Pancreas (tissue), 10 donors: Measurements from ENCODE around the gene CHST11. TPM values are rescaled to one million over a fixed set of nuclear protein-coding genes. Genes with fewer than 3 reads are reported as not detected.

Source experiments
- ATAC-seq, 4 donors: fragments of 200-7000 bp; cut with Tn5 transposase; one replicate each; pipeline versions ENCODE4 v1.8.0 to v1.9.1; 2020; ENCODE audit warnings: mild to moderate bottlenecking in 4 of 4, moderate library complexity in 4 of 4
- DNase-seq, 6 donors: peaks; one replicate each; pipeline ENCODE4 v3.0.0-alpha.2; 2020
- FAIRE-seq: peaks from 2 replicates; lab custom pipeline; 2012; peaks lifted over from hg19 to GRCh38; lab: Jason Lieb, UNC
- H3K27ac ChIP-seq, 4 donors: fragments of 200-600 bp; sonication (generic); 1 replicate in 3 of 4; 2 replicates in 1 of 4; pipeline versions ENCODE4 v1.5.0 to v1.8.0; 2020
- H3K27me3 ChIP-seq, 4 donors: fragments of 200-600 bp; one replicate each; pipeline ENCODE4 v1.8.0; 2021
- H3K36me3 ChIP-seq, 3 donors: fragments of 200-600 bp; sonication (generic) in 1 of 3; one replicate each; pipeline versions ENCODE4 v1.5.0 to v1.8.0; 2020 to 2021
- H3K4me1 ChIP-seq, 3 donors: fragments of 200-600 bp; one replicate each; pipeline ENCODE4 v1.8.0; 2021
- H3K4me3 ChIP-seq, 4 donors: fragments of 200-600 bp; sonication (generic) in 2 of 4; one replicate each; pipeline versions ENCODE4 v1.5.0 to v1.8.0; 2020 to 2021
- H3K9me3 ChIP-seq, 4 donors: fragments of 200-600 bp; one replicate each; pipeline ENCODE4 v1.8.0; 2021
- WGBS, 2 donors: extraction: QIAGEN DNeasy Blood & Tissue Kit; methylation state at CpG; one replicate each; pipeline ENCODE4 v1.1.7; 2013; 5-methylcytosine and 5-hydroxymethylcytosine counted together
- intact Hi-C, 3 donors: fragments of 100-400 bp; cut with DNase I; formaldehyde crosslinking; loops; one replicate each; pipeline versions ENCODE4 v1.11.1 to v1.14.2; 2022
- polyA plus RNA-seq, 2 donors: library from polyadenylated mRNA; stranded (reverse); fragments of 200-250 nt; gene quantifications; one replicate each; pipeline ENCODE4 v1.2.3, GENCODE V29; 2013
- total RNA-seq, 6 donors: library from RNA; stranded (reverse); fragmentation: NEBNext Ultra II Directional in 4 of 6; extraction: Animal tissue kit (Norgen Biotek cat#: 25700) in 4 of 6; gene quantifications; one replicate each; pipeline versions ENCODE4 v1.2.1 to v1.2.4, GENCODE V29; 2021 to 2023
- TF ChIP-seq, protein P1 (sequence below), 4 donors: fragments of 200-600 bp; sonication (generic) in 3 of 4; IDR thresholded peaks; one replicate each; pipeline versions ENCODE4 v1.5.0 to v1.8.0; 2021; ENCODE audit warnings: antibody characterized with exemption in 4 of 4
- donor health status: healthy with polysubstance abuse.
- donor health status: DM: no; HTN: no; CAD: no; lungs with moderate emphysema.
- donor health status: DM: no; HTN: no; CAD: no.
- donor health status: control.
- donor health status: control.
- donor health status: Bipolar disorder and iron deficiency.
- donor health status: DM: yes; HTN: yes; CAD: no.
- donor health status: DM: no; HTN: no; CAD: no.
- donor health status: DM: no; HTN: no; CAD: no.
- donor health status: DM: yes; HTN: yes; CAD: no.

The CHST11 gene
- total RNA-seq (10 to 100 TPM in 3 of 6 donors, 1 to 10 TPM in 3; 3.8 to 14.8 (median 9.8) TPM), polyA plus RNA-seq (1 to 10 TPM; 1.1 to 2.9 TPM)

DNA sequence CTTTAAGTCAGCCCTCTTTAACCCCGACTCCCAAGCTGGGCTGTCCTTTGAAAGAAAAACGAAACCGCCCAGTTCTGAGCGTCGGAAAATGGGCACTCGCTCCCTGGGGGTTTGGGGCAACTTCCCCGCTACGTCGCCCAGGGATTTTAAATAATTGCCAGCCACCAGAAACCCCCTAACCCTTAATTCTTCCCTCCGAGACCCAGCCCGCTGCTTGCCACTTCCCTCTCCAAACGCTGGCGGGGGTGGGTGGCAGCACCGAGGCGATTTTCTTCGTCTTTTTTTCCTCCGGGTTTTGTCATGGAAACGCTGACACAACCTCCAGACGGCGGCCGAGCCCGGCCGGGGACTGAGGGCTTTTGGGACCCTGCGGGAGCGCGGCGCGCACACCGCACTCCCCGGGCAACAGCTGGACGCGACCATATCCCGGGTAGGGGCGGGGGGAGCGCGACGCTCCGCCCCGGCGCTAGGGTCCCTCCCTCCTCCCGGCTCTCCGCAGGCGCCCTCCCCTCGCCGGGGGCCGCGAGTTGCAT lies at the start of gene CHST11:
Gene CHST11, plus strand, starts transcription at position 532 of the 533 bp plus-strand sequence.
- peaks cover 0 to 8% (median 0%) of the 10 kb centered on the region in 3 donors for H3K4me1 ChIP-seq
- H3K27me3 ChIP-seq = no peaks in the 10 kb centered on the region
- DNase-seq (peak; percentile 77 to 89 (median 84)), FAIRE-seq (no peak), ATAC-seq (peak; percentile 83 to 90 (median 86))
- peak within 1 kb of the TSS; percentile 58 to 78 (median 67) for H3K4me3 ChIP-seq
- no peaks in the 10 kb centered on the region for H3K36me3 ChIP-seq
- TF ChIP-seq, protein P1, sequence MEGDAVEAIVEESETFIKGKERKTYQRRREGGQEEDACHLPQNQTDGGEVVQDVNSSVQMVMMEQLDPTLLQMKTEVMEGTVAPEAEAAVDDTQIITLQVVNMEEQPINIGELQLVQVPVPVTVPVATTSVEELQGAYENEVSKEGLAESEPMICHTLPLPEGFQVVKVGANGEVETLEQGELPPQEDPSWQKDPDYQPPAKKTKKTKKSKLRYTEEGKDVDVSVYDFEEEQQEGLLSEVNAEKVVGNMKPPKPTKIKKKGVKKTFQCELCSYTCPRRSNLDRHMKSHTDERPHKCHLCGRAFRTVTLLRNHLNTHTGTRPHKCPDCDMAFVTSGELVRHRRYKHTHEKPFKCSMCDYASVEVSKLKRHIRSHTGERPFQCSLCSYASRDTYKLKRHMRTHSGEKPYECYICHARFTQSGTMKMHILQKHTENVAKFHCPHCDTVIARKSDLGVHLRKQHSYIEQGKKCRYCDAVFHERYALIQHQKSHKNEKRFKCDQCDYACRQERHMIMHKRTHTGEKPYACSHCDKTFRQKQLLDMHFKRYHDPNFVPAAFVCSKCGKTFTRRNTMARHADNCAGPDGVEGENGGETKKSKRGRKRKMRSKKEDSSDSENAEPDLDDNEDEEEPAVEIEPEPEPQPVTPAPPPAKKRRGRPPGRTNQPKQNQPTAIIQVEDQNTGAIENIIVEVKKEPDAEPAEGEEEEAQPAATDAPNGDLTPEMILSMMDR (IDR thresholded peaks at IDR 0.05) = peak in 1 of 4 donors; percentile 18
- intact Hi-C loops = no loop called here
- H3K27ac ChIP-seq = peak within 1 kb of the TSS in 3 of 4 donors; percentile 17 to 76 (median 68)
- H3K9me3 ChIP-seq = no peaks in the 10 kb centered on the region
- WGBS, 2 donors = 0 to 1% methylated on average over 44 to 47 of the region's 47 CpGs

- 93 to 96% methylated on average over 5 of the region's 5 CpGs for WGBS, 2 donors
These were observed 49.3 kb upstream of the CHST11 start for GRCh38 chr12:104407438-104407837.

DNA sequence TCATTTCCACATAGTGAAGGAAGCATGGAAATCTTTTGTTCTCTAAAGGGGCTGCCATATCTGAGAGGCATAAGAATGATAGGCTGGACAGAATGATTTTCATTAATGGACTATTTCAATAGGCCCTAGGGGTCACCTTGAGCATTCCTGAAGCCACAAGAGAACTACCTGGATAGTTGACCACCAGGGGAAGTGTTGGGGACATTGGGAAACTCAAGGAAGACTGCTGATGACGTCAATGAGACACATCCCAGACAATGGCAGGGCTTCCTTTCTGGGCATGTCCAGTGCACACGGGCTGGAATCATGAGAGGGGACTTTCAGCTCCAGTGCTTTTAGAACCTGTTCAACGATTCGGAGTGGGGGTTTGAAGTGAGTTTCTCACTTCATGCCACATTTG lies 48.8 kb upstream of the CHST11 start:
- FAIRE-seq (no peak), DNase-seq (no peak), ATAC-seq (no peak)
- intact Hi-C loops = no loop called here
- Histone ChIP-seq H3K4me1 (peaks cover 11 to 23% (median 17%) of the 10 kb centered on the region in 3 donors), H3K9me3 (no peaks in the 10 kb centered on the region), H3K36me3 (no peaks in the 10 kb centered on the region), H3K4me3 (no peak overlapping the region), H3K27me3 (no peaks in the 10 kb centered on the region), H3K27ac (peak overlapping the region in 2 of 4 donors; percentile 61 to 80)
- TF ChIP-seq, protein P1 (IDR thresholded peaks at IDR 0.05) = no peak
- 26 to 47% methylated on average over 4 of the region's 4 CpGs for WGBS, 2 donors

More at GRCh38 chr12:104407438-104407837, 49.3 kb upstream of the CHST11 start:
- H3K9me3 ChIP-seq = no peaks in the 10 kb centered on the region
- ATAC-seq (no peak), DNase-seq (no peak), FAIRE-seq (no peak)
- H3K36me3 ChIP-seq = no peaks in the 10 kb centered on the region
- TF ChIP-seq, protein P1 (IDR thresholded peaks at IDR 0.05) = no peak
- H3K4me1 ChIP-seq = peaks cover 11 to 23% (median 17%) of the 10 kb centered on the region in 3 donors
- H3K27ac ChIP-seq = peak overlapping the region in 1 of 4 donors; percentile 80
- intact Hi-C loops = no loop called here
- no peaks in the 10 kb centered on the region for H3K27me3 ChIP-seq
- H3K4me3 ChIP-seq = no peak overlapping the region

DNA sequence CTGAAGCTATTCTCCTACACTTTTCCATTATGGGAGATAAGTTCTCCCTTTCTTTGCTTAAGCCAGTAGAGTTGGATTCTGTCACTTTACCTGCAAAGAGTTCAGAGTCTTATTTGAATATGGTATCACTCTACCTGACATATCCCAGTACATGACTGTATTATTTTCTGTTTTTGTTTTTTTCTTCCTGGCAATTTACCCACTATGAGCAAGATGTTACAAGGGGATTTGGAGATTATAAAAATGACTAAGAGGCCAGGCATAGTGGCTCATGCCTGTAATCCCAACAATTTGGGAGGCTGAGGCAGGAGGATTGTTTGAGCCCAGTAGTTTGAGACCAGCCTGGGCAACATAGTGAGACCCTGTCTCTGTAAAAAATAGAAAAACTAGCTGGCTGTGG lies 46.4 kb upstream of the CHST11 start:
- H3K4me3 ChIP-seq = no peak overlapping the region
- TF ChIP-seq, protein P1 (IDR thresholded peaks at IDR 0.05) = no peak
- no peak for FAIRE-seq

DNA sequence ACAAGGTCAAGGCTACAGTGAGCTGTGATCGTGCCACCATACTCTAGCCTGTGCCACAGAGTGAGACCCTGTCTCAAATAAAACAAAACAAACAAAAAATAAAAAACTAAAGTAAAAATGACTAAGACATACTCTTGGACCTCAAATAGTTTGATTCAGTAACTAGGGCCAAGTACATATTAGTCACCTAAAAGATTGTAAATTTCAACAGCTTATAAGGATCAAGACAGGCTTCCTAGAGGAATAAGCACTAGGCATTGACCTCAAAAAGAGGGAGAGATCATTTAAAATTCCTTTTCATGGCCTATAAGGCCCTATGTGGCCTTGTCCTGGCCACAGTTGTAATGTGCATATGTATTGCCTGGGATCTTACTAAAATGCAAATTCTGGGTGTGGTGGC lies 46.0 kb upstream of the CHST11 start:
- TF ChIP-seq, protein P1 (IDR thresholded peaks at IDR 0.05) = no peak
- intact Hi-C loops = no loop called here
- no peaks in the 10 kb centered on the region for H3K27me3 ChIP-seq
- ATAC-seq = no peak
- H3K36me3 ChIP-seq = no peaks in the 10 kb centered on the region
- no peak overlapping the region for H3K4me3 ChIP-seq
- H3K27ac ChIP-seq = no peak overlapping the region
- H3K4me1 ChIP-seq = peaks cover 11 to 23% (median 17%) of the 10 kb centered on the region in 3 donors
- FAIRE-seq = no peak
- DNase-seq = no peak
- no peaks in the 10 kb centered on the region for H3K9me3 ChIP-seq
- WGBS, 2 donors = 69 to 80% methylated on average over 1 of the region's 1 CpG

More for the DNA sequence above, 46.4 kb upstream of the CHST11 start:
- no peak for DNase-seq
- intact Hi-C loops = no loop called here
- Histone ChIP-seq H3K27ac (no peak overlapping the region), H3K27me3 (no peaks in the 10 kb centered on the region), H3K9me3 (no peaks in the 10 kb centered on the region), H3K36me3 (no peaks in the 10 kb centered on the region), H3K4me1 (peaks cover 11 to 23% (median 17%) of the 10 kb centered on the region in 3 donors)
- no peak for ATAC-seq
